ENCODE results near the gene GCSAM.
A peak's percentile ranks its signal among the peaks of the same experiment; 100 is the strongest.

GCSAM gene

DNA sequence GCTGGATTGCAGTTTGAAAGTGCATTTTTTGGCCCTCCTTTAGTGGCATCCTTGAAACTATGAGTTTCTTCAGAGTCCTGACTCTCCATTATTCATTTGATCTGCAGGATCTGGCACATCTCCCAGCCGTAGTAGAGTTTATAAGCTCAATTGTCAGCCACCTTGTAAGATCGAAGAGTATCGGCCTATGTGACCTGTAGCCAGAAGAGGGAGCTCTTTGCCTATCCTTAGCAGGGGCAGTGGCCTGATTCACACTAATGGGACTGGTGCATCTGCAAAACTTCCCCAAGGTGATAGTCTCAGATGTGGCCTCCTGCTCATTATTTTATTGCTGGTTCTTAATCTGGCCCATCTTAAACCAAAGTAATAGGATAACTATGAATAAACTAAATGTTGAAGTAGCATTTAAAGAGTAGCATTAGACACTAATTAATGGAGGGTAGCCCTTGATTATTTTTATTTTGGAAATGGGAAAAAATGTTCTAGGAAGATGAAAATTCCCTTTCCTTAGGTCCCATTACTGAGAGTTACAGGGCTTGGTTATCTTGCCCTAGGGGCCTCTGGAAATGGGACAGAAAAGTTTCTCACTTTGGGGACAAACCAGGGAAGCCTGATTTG, 21.2 kb downstream of the GCSAM start:
- H3K9ac ChIP-seq (ENCODE audit: low read length in 5 of 5): no peak overlapping the region
- no peaks in the 10 kb centered on the region for H3K9me3 ChIP-seq (ENCODE audit: control insufficient read depth in 5 of 5, low read length in 5 of 5)
- no peak overlapping the region for H3K4me3 ChIP-seq (ENCODE audit: low read depth in 1 of 5, low read length in 5 of 5)
- peaks cover 0 to 9% (median 5%) of the 10 kb centered on the region in 5 donors for H3K4me1 ChIP-seq (ENCODE audit: control insufficient read depth in 5 of 5, insufficient read depth in 5 of 5, low read length in 5 of 5)
- no peak overlapping the region for H3K27ac ChIP-seq (ENCODE audit: low read depth, low read length)
- peaks cover 0 to 2% (median 0%) of the 10 kb centered on the region in 5 donors for H3K36me3 ChIP-seq (ENCODE audit: control insufficient read depth in 5 of 5, insufficient read depth in 5 of 5, low read length in 5 of 5)
- no peaks in the 10 kb centered on the region for H3K27me3 ChIP-seq (ENCODE audit: control insufficient read depth in 5 of 5, insufficient read depth in 4 of 5, low read length in 5 of 5)

DNA sequence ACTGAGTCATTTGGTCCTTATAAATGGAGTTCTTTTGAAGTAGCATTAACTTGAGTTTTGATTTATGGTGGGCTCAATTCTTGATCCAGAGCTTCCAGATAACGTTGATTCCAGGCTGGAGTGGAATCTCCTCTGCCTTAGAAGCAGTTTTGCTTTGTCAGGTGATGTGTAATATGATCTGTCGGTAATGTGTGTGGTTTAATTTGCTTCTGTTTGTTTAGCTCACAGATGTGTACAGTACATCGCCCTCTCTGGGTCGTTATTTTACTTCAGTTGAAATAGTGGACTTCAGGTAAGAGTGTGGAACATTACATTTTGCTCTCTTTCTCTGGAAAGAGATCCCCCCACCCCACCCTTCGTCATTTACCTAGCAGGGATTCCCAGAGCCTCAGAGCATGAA, 23.7 kb downstream of the GCSAM start:
- Histone ChIP-seq H3K9me3 (ENCODE audit: control insufficient read depth in 5 of 5, low read length in 5 of 5) (no peaks in the 10 kb centered on the region), H3K9ac (ENCODE audit: low read length in 5 of 5) (no peak overlapping the region)

DNA sequence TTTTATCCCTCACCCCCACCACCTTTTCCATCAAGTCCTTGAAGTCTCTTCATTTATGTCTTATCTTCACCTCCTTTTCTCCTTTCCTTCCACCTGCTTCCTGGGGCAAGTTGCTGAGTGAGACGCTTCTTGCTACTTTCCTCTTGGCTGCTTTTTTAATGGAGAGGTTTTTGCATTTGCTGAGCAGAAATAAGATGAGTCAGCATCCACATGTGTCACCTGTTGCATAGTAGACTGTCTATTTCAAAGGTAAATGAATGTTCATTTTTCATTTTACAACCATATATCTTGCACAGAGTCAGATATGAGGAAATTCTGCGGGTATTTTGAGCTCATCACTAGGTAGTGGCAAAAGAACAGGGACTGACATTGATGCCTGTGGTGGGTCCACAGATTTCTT, 28.3 kb downstream of the GCSAM start:
- H3K9ac ChIP-seq (ENCODE audit: low read length in 5 of 5): no peak overlapping the region
- no peaks in the 10 kb centered on the region for H3K4me1 ChIP-seq (ENCODE audit: control insufficient read depth in 5 of 5, insufficient read depth in 5 of 5, low read length in 5 of 5)
- H3K27me3 ChIP-seq (ENCODE audit: control insufficient read depth in 5 of 5, insufficient read depth in 4 of 5, low read length in 5 of 5): peaks cover 0 to 3% (median 0%) of the 10 kb centered on the region in 5 donors
- H3K36me3 ChIP-seq (ENCODE audit: control insufficient read depth in 5 of 5, insufficient read depth in 5 of 5, low read length in 5 of 5): peaks cover 0 to 4% (median 0%) of the 10 kb centered on the region in 5 donors
- no peaks in the 10 kb centered on the region for H3K9me3 ChIP-seq (ENCODE audit: control insufficient read depth in 5 of 5, low read length in 5 of 5)
- no peak overlapping the region for H3K4me3 ChIP-seq (ENCODE audit: low read depth in 1 of 5, low read length in 5 of 5)
- H3K27ac ChIP-seq (ENCODE audit: low read depth, low read length): no peak overlapping the region

More for the DNA sequence above, 23.7 kb downstream of the GCSAM start:
- Histone ChIP-seq H3K27me3 (ENCODE audit: control insufficient read depth in 5 of 5, insufficient read depth in 4 of 5, low read length in 5 of 5) (no peaks in the 10 kb centered on the region), H3K4me3 (ENCODE audit: low read depth in 1 of 5, low read length in 5 of 5) (no peak overlapping the region), H3K36me3 (ENCODE audit: control insufficient read depth in 5 of 5, insufficient read depth in 5 of 5, low read length in 5 of 5) (peaks cover 0 to 4% (median 0%) of the 10 kb centered on the region in 5 donors), H3K4me1 (ENCODE audit: control insufficient read depth in 5 of 5, insufficient read depth in 5 of 5, low read length in 5 of 5) (peaks cover 0 to 5% (median 0%) of the 10 kb centered on the region in 5 donors), H3K27ac (ENCODE audit: low read depth, low read length) (no peak overlapping the region)

DNA sequence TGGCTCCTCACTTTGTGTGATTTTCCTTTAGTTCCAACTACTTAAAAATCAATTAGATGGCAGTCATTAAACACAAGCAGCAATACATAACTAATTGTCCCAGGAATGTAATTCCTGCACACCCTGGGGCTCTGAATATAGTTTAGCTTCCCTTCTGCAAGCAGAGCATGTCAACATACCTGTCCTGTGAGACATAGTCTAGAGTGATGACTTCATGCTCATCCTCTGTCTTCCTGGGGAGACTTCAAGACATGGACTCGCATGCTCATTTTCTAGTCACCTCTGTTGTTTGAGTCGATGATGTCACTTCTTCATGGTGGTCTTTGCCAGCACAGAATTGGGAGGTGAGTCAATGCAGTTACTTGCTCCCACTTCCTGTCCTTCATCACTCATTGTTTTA, 31.1 kb downstream of the GCSAM start:
- Histone ChIP-seq H3K27ac (ENCODE audit: low read depth, low read length) (no peak overlapping the region), H3K9ac (ENCODE audit: low read length in 5 of 5) (no peak overlapping the region), H3K4me3 (ENCODE audit: low read depth in 1 of 5, low read length in 5 of 5) (no peak overlapping the region), H3K27me3 (ENCODE audit: control insufficient read depth in 5 of 5, insufficient read depth in 4 of 5, low read length in 5 of 5) (peaks cover 0 to 3% (median 0%) of the 10 kb centered on the region in 5 donors), H3K4me1 (ENCODE audit: control insufficient read depth in 5 of 5, insufficient read depth in 5 of 5, low read length in 5 of 5) (no peaks in the 10 kb centered on the region), H3K9me3 (ENCODE audit: control insufficient read depth in 5 of 5, low read length in 5 of 5) (no peaks in the 10 kb centered on the region), H3K36me3 (ENCODE audit: control insufficient read depth in 5 of 5, insufficient read depth in 5 of 5, low read length in 5 of 5) (peaks cover 0 to 2% (median 0%) of the 10 kb centered on the region in 5 donors)

DNA sequence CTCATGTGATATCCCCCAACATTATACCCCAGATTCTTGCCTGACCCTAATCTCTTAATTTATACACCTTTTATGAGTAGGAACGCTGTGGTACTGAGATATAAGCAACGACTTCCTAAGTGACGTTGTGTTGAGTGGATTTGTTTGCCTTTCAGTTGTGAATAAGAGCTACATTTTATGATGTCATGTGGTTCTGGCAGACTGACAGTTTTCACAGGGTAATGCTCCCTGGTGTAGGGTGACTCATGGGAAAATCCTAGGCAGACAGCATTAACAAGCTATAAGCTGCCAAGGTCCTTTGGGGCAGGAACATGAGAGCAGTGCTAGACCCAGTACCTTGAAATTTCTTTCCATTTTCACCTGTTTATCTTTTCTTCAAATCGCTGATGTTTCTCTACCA, 35.7 kb downstream of the GCSAM start:
- no peak overlapping the region for H3K4me3 ChIP-seq (ENCODE audit: low read depth in 1 of 5, low read length in 5 of 5)
- no peak overlapping the region for H3K27ac ChIP-seq (ENCODE audit: low read depth, low read length)
- no peaks in the 10 kb centered on the region for H3K36me3 ChIP-seq (ENCODE audit: control insufficient read depth in 5 of 5, insufficient read depth in 5 of 5, low read length in 5 of 5)
- H3K9ac ChIP-seq (ENCODE audit: low read length in 5 of 5): no peak overlapping the region
- no peaks in the 10 kb centered on the region for H3K27me3 ChIP-seq (ENCODE audit: control insufficient read depth in 5 of 5, insufficient read depth in 4 of 5, low read length in 5 of 5)
- peaks cover 0 to 9% (median 6%) of the 10 kb centered on the region in 5 donors for H3K4me1 ChIP-seq (ENCODE audit: control insufficient read depth in 5 of 5, insufficient read depth in 5 of 5, low read length in 5 of 5)
- H3K9me3 ChIP-seq (ENCODE audit: control insufficient read depth in 5 of 5, low read length in 5 of 5): no peaks in the 10 kb centered on the region

DNA sequence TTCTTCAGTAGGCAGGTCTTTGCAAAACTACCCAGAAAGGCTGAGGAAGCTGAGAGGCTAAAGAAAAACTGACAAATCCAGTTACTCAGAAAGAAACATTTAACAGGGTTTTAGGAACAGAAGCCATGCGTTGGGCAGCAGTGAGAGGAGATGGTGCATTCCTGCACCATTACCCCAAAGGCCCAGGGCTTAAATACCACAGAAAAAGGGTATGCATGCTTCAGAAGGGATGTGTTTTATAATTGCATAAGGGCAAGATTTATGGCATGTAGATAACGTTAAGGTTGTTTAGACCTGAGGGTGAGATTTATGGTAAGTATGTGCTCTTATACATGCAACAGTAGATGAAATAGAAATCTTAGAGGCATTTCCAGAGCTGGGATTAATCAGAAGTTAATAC, 36.9 kb downstream of the GCSAM start:
- H3K9me3 ChIP-seq (ENCODE audit: control insufficient read depth in 5 of 5, low read length in 5 of 5): no peaks in the 10 kb centered on the region
- H3K36me3 ChIP-seq (ENCODE audit: control insufficient read depth in 5 of 5, insufficient read depth in 5 of 5, low read length in 5 of 5): no peaks in the 10 kb centered on the region
- no peaks in the 10 kb centered on the region for H3K27me3 ChIP-seq (ENCODE audit: control insufficient read depth in 5 of 5, insufficient read depth in 4 of 5, low read length in 5 of 5)
- H3K9ac ChIP-seq (ENCODE audit: low read length in 5 of 5): no peak overlapping the region
- peaks cover 0 to 9% (median 7%) of the 10 kb centered on the region in 5 donors for H3K4me1 ChIP-seq (ENCODE audit: control insufficient read depth in 5 of 5, insufficient read depth in 5 of 5, low read length in 5 of 5)
- no peak overlapping the region for H3K4me3 ChIP-seq (ENCODE audit: low read depth in 1 of 5, low read length in 5 of 5)
- no peak overlapping the region for H3K27ac ChIP-seq (ENCODE audit: low read depth, low read length)

DNA sequence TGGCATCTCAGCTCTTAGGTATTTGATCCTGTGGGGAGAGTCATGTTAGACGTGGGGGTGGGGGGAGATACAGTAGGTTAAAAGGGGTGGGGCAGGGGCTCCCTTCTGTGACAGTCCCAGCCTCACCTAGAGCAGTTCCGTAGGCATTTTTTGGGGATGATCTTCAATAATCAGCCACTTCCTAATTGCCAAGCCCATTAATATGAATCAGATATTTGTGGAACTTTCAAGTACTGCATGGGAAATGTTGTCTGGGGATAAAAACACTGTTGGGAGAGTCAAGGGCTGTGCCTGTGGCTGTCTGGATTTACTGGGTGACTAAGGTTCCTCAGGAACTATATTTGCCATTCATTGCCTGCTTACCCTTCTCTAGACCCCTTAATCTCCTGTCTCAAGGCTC, 37.3 kb downstream of the GCSAM start:
- Histone ChIP-seq H3K4me1 (ENCODE audit: control insufficient read depth in 5 of 5, insufficient read depth in 5 of 5, low read length in 5 of 5) (peaks cover 0 to 9% (median 7%) of the 10 kb centered on the region in 5 donors), H3K27me3 (ENCODE audit: control insufficient read depth in 5 of 5, insufficient read depth in 4 of 5, low read length in 5 of 5) (no peaks in the 10 kb centered on the region), H3K36me3 (ENCODE audit: control insufficient read depth in 5 of 5, insufficient read depth in 5 of 5, low read length in 5 of 5) (no peaks in the 10 kb centered on the region), H3K27ac (ENCODE audit: low read depth, low read length) (no peak overlapping the region), H3K9ac (ENCODE audit: low read length in 5 of 5) (no peak overlapping the region), H3K9me3 (ENCODE audit: control insufficient read depth in 5 of 5, low read length in 5 of 5) (no peaks in the 10 kb centered on the region), H3K4me3 (ENCODE audit: low read depth in 1 of 5, low read length in 5 of 5) (no peak overlapping the region)

DNA sequence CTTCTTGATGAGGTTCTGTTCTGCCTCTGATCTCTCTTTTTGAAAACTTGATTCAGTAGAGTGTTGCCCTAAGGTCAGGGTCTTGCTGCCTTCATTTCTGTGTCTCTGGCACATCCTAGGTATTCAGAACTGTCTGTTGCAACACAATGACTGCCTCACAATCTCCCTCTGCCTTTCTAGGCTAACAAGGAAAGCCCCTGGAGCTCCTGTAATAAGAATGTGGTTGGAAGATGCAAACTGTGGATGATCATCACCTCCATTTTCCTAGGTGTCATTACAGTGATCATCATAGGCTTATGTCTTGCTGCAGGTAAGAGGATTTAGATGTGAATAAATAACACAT, 39.9 kb downstream of the GCSAM start:
- Histone ChIP-seq H3K27ac (ENCODE audit: low read depth, low read length) (no peak overlapping the region), H3K9ac (ENCODE audit: low read length in 5 of 5) (no peak overlapping the region), H3K4me3 (ENCODE audit: low read depth in 1 of 5, low read length in 5 of 5) (no peak overlapping the region), H3K4me1 (ENCODE audit: control insufficient read depth in 5 of 5, insufficient read depth in 5 of 5, low read length in 5 of 5) (peaks cover 0 to 14% (median 8%) of the 10 kb centered on the region in 5 donors), H3K27me3 (ENCODE audit: control insufficient read depth in 5 of 5, insufficient read depth in 4 of 5, low read length in 5 of 5) (peaks cover 0 to 3% (median 0%) of the 10 kb centered on the region in 5 donors), H3K9me3 (ENCODE audit: control insufficient read depth in 5 of 5, low read length in 5 of 5) (no peaks in the 10 kb centered on the region), H3K36me3 (ENCODE audit: control insufficient read depth in 5 of 5, insufficient read depth in 5 of 5, low read length in 5 of 5) (no peaks in the 10 kb centered on the region)

DNA sequence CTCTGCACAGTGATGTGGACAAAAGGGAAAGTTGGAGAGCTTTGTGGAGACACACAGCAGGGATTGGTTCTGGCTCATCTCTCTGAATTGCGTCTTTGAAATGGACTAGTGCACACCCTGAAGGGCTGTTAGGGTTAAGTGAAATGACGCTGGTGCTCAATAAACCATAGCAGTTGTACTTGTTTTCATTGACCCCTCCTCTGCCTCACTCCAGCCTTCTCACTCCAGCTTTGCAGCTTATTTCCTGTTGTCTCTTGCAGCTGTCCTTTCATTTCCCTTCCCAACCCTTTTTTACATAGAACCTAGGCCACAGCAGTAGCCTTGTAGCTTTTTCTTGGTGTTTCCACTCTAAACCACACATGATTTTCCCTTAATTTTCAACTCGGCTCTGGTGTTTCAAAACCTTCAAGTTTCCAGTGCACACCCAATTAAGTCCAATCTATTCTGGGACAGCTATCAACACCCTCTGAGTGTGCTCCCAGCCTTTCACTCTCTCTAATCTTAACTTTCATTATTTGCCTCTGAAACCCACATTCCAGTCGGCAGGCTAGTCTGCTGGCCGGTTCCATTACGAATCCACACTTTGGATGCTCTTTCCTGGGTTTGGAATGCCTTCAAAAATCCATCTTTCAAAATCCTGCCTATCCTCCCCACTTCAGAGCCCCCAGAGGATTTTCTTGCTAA, 40.4 kb downstream of the GCSAM start:
- H3K4me1 ChIP-seq (ENCODE audit: control insufficient read depth in 5 of 5, insufficient read depth in 5 of 5, low read length in 5 of 5): peaks cover 0 to 14% (median 8%) of the 10 kb centered on the region in 5 donors
- no peaks in the 10 kb centered on the region for H3K9me3 ChIP-seq (ENCODE audit: control insufficient read depth in 5 of 5, low read length in 5 of 5)
- peak overlapping the region in 1 of 5 donors; percentile 15 for H3K4me3 ChIP-seq (ENCODE audit: low read depth in 1 of 5, low read length in 5 of 5)
- peaks cover 0 to 6% (median under 1%) of the 10 kb centered on the region in 5 donors for H3K27me3 ChIP-seq (ENCODE audit: control insufficient read depth in 5 of 5, insufficient read depth in 4 of 5, low read length in 5 of 5)
- no peaks in the 10 kb centered on the region for H3K36me3 ChIP-seq (ENCODE audit: control insufficient read depth in 5 of 5, insufficient read depth in 5 of 5, low read length in 5 of 5)
- no peak overlapping the region for H3K9ac ChIP-seq (ENCODE audit: low read length in 5 of 5)
- H3K27ac ChIP-seq (ENCODE audit: low read depth, low read length): no peak overlapping the region

DNA sequence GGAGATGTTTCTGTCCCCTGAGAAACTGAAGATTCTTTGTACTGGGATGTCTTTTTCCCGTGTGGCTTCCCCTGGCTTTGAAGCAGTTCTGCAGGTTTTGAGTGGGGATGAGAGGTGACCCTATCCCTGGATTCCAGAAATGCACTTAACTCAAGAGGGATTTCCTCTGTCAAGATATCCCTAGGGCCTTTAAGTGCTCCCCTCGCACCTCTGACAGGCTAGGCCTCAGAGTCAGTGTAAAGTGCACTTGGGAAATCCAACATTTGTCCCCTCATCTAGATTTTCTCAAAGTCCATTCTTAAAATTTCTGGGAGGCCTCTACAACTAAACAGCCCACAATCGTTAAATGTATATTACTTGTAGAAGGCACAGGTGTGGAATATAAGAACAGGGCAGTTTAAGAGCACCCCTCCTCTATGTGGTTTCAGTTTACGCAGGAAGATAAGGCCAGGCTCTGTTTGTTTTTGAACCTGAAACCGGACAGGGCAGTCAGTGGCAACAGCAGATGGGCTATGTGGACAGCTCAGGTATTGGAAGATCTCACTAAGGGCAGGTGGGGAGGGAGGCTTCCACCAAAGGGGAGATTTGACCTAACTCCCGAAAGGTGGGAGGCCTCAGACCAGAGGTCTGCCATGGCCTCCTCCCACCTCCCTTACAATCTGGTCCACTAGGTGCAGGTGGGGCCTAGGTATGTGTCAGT, 42.0 kb downstream of the GCSAM start:
- no peak overlapping the region for H3K9ac ChIP-seq (ENCODE audit: low read length in 5 of 5)
- H3K36me3 ChIP-seq (ENCODE audit: control insufficient read depth in 5 of 5, insufficient read depth in 5 of 5, low read length in 5 of 5): no peaks in the 10 kb centered on the region
- H3K27ac ChIP-seq (ENCODE audit: low read depth, low read length): no peak overlapping the region
- no peaks in the 10 kb centered on the region for H3K9me3 ChIP-seq (ENCODE audit: control insufficient read depth in 5 of 5, low read length in 5 of 5)
- peaks cover 0 to 7% (median 2%) of the 10 kb centered on the region in 5 donors for H3K27me3 ChIP-seq (ENCODE audit: control insufficient read depth in 5 of 5, insufficient read depth in 4 of 5, low read length in 5 of 5)
- no peak overlapping the region for H3K4me3 ChIP-seq (ENCODE audit: low read depth in 1 of 5, low read length in 5 of 5)
- H3K4me1 ChIP-seq (ENCODE audit: control insufficient read depth in 5 of 5, insufficient read depth in 5 of 5, low read length in 5 of 5): peaks cover 1 to 22% (median 17%) of the 10 kb centered on the region in 5 donors
